IPS DF 4.7 (cell line): ENCODE measurements around the gene TTC6.

Experiments used
- DNase-seq: peaks from one replicate; pipeline ENCODE4 v3.0.0-alpha.2; 2013; ENCODE audit warnings: low spot score; ENCODE audit errors: extremely low read depth

Gene TTC6

GRCh38 chr14:37597914-37598746, 2.7 kb downstream of the TTC6 start:
- DNase-seq = no peak

- DNase-seq = no peak
Measured at GRCh38 chr14:37598747-37599506, 3.5 kb downstream of the TTC6 start.

DNA sequence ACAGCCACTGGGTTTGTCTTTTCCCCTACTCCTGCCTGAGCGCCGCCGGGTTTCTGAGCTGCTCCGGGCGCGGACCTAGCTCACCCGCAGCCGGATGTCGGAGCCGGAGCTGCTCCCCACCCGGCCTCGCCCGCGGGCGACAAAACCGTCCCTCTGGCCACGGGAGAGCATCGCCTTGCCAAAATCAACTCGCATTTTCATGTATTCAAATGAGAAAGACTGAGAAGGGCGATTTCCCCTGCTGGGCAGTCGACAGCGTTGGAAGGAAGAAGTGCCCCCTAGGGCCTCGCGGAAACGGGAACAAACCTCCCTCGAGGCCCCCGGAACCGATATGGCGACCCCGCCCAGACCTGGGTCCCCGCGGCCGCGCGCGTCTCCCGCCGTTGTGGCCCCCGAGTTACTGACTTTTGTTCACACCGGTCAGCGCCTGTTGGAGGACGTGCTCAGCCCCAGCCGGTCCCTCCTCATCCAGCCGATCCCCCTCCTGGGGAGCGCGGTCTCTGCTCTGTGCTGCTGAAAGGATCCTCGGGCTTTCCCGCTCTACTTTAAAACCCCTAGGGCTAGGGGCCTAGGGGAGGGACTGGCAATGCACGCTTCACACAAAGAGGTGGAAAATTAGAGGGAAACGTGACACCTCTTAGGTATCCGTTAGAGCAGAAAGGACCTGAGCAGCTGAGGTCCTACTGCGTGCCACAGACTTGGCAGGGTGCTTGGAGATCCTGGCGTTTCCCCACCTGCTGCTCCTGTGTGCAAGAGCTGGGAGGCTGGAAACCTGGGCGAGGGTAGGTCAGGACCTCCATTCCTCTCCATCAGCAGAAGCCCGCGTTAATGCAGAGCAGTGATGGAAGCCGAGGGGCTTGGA, 4.3 kb downstream of the TTC6 start:
- DNase-seq = no peak

- no peak for DNase-seq
Measured at GRCh38 chr14:37600880-37601741, 5.7 kb downstream of the TTC6 start.

- no peak for DNase-seq
Measured at GRCh38 chr14:37601865-37602264, 6.4 kb downstream of the TTC6 start.

GRCh38 chr14:37602605-37603453, 7.4 kb downstream of the TTC6 start:
- DNase-seq = no peak

GRCh38 chr14:37603688-37604251, 8.3 kb downstream of the TTC6 start:
- no peak for DNase-seq

DNA sequence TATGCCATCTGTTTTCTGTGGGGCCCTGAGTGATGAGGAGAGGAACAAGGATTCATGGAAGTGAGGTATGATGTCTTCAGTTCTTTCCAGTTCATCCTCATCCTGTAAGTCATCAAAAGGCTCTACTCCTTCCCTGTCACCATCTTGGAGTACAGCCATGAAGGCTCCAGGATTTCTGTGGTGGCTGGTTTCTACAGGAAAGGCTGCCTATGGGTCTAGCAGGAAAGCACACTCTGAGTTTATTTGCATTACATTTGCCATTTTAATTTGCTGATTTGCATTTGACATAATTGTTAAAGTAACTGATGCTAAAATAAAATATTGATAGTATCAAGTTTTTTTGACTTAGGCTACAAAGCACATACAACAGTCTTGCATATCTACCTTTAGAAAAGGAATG, 11.2 kb downstream of the TTC6 start:
- no peak for DNase-seq

GRCh38 chr14:37608649-37609048, 13.2 kb downstream of the TTC6 start:
- no peak for DNase-seq

DNA sequence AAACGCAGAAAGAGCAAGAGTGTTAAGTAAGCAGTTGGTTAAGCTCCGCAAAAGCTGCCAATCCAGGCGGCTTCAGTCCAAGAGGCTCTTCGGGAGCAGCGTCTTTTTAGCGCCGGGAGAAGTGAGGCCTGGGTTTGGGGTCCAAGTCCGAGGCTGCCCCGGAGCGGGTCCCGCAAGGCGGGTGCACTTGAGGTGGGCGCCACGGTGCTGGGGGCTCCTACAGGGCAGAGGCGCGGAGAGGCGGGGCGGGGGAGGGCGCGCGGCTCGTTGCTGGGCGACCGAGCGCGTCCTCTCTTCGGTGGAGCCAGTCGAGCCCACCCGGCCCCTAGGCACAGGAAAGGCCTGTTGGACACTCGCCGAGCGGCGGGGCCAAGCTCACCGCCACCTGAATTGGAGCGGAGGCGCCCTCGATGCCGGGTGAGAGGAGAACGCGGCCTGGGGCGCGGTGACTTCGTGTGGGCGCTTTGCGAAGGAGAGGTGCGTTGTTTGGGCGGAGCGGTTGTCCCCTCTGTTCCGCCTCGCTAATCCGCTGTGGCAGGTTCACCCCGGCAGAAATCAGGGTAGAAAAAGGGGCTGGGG, 15.6 kb downstream of the TTC6 start:
- DNase-seq = no peak

GRCh38 chr14:37615582-37616289, 20.3 kb downstream of the TTC6 start:
- DNase-seq = no peak

- no peak for DNase-seq
Measured at GRCh38 chr14:37616853-37617252, 21.4 kb downstream of the TTC6 start.

GRCh38 chr14:37617864-37618365, 22.5 kb downstream of the TTC6 start:
- no peak for DNase-seq

- DNase-seq = no peak
Measured at GRCh38 chr14:37618498-37619028, 23.1 kb downstream of the TTC6 start.

DNA sequence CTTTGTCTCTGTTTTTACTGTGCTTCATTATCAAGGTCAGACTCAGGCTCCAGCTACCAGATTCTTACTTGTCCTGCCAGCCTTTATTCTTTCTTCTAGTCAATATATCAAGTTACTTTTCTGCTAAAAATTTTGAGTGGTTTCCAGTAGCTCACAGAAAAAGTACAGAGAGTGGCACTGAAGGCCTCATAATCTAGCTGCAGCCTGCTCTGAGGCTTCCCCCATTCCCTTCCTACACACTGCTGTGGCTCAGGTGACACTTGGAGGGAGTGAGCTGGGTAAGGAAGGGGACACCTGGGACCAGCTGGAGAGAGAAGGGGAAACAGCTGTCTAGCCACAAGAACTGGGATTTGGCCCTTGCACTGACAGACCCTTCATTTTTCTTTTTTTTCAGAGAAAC, 25.4 kb downstream of the TTC6 start:
- DNase-seq = no peak

- no peak for DNase-seq
Measured at GRCh38 chr14:37622231-37622923, 26.9 kb downstream of the TTC6 start.

- no peak for DNase-seq
Measured at GRCh38 chr14:37623426-37623951, 28.1 kb downstream of the TTC6 start.
